ENCODE results near the gene ACTN4.

DNA sequence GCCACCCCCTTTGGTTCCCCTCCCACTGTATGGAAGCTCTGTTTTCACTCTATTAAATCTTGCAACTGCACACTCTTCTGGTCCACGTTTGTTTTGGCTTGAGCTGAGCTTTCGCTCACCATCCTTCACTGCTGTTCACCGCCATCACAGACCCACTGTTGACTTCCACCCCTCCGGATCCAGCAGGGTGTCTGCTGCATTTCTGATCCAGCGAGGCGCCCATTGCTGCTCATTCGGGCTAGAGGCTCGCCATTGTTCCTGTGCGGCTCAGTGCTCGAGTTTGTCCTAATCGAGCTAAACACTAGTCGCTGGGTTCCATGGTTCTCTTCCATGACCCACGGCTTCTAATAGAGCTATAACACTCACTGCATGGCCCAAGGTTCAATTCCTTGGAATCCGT is 42.7 kb downstream of the ACTN4 start:
- TF ChIP-seq, protein P1, sequence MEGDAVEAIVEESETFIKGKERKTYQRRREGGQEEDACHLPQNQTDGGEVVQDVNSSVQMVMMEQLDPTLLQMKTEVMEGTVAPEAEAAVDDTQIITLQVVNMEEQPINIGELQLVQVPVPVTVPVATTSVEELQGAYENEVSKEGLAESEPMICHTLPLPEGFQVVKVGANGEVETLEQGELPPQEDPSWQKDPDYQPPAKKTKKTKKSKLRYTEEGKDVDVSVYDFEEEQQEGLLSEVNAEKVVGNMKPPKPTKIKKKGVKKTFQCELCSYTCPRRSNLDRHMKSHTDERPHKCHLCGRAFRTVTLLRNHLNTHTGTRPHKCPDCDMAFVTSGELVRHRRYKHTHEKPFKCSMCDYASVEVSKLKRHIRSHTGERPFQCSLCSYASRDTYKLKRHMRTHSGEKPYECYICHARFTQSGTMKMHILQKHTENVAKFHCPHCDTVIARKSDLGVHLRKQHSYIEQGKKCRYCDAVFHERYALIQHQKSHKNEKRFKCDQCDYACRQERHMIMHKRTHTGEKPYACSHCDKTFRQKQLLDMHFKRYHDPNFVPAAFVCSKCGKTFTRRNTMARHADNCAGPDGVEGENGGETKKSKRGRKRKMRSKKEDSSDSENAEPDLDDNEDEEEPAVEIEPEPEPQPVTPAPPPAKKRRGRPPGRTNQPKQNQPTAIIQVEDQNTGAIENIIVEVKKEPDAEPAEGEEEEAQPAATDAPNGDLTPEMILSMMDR (IDR thresholded peaks at IDR 0.05), result no peak
- TF ChIP-seq EZH2 (IDR thresholded peaks at IDR 0.05; ENCODE audit: borderline replicate concordance, insufficient read depth, low read depth, low read length, poor library complexity, severe bottlenecking), result no peak

Data from B cell (primary cell).